ENCODE data around the gene VMAC.

The VMAC gene

DNA sequence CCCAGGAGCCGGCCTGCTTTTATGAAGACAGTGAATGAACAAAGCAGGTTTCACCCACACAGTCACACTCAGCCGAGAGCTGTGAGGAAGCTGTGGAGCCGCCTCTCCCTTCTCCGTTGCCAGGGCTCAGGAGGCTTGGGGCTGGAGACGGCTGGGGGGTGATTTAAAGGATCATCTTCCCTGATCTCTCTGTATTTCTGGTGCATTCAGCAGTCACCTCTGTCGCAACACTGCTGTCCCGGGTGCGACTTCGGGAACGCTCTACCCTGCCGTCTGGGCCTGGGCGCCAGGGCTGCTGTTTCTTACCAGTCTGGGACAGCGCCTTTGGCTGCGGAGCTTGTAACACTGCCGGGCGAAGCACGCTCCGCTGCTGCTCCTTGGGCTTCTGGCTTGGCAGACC lies 27.5 kb downstream of the VMAC start:
- no peak overlapping the region for H3K4me2 ChIP-seq (ENCODE audit: low read length)
- H3K36me3 ChIP-seq (ENCODE audit: control insufficient read depth in 1 of 2, insufficient read depth in 2 of 2, low read length in 2 of 2) = peaks cover 60 to 74% of the 10 kb centered on the region in 2 experiments
- H2BK120ac ChIP-seq (ENCODE audit: insufficient read depth, low read length, poor library complexity) = no peak overlapping the region
- no peaks in the 10 kb centered on the region for H3K79me2 ChIP-seq (ENCODE audit: control insufficient read depth, insufficient read depth, low read length, poor library complexity)
- no peak overlapping the region for H3K14ac ChIP-seq (ENCODE audit: low read length)
- H2AK5ac ChIP-seq (ENCODE audit: low read length) = no peak overlapping the region
- no peak overlapping the region for H4K91ac ChIP-seq (ENCODE audit: low read depth, low read length)
- H3K27me3 ChIP-seq (ENCODE audit: insufficient read depth, low read length) = no peaks in the 10 kb centered on the region
- H3K4ac ChIP-seq (ENCODE audit: low read depth, low read length) = no peak overlapping the region
- peaks cover 24 to 26% of the 10 kb centered on the region in 2 experiments for H3K4me1 ChIP-seq (ENCODE audit: control insufficient read depth in 1 of 2, insufficient read depth in 2 of 2, low read length in 2 of 2)
- no peak for DNase-seq
- H3K4me3 ChIP-seq (ENCODE audit: low read depth, low read length) = no peak overlapping the region
- H3K18ac ChIP-seq (ENCODE audit: low read length) = no peak overlapping the region
- H3K27ac ChIP-seq (ENCODE audit: low read depth, low read length) = no peak overlapping the region
- no peak overlapping the region for H3K23ac ChIP-seq (ENCODE audit: low read length)
- H2BK5ac ChIP-seq (ENCODE audit: low read depth, low read length, poor library complexity) = no peak overlapping the region
- peaks cover 6% of the 10 kb centered on the region for H3K79me1 ChIP-seq (ENCODE audit: low read length)
- peaks cover 4% of the 10 kb centered on the region for H3K9me3 ChIP-seq (ENCODE audit: insufficient read depth, low read depth, low read length)
- H2AFZ ChIP-seq (ENCODE audit: insufficient read depth, low read length, poor library complexity) = no peak overlapping the region
- H3K9ac ChIP-seq (ENCODE audit: low read length) = no peak overlapping the region
- WGBS (ENCODE audit: extremely low coverage, insufficient coverage, insufficient read length) = no CpG with 5 or more reads among the region's 18 CpGs
- H2BK12ac ChIP-seq (ENCODE audit: low read length) = no peak overlapping the region
- no peak overlapping the region for H4K12ac ChIP-seq (ENCODE audit: low read depth, low read length)
- no peak overlapping the region for H4K8ac ChIP-seq (ENCODE audit: low read depth, low read length)

- H2BK5ac ChIP-seq (ENCODE audit: low read depth, low read length, poor library complexity) = no peak overlapping the region
- H2BK120ac ChIP-seq (ENCODE audit: insufficient read depth, low read length, poor library complexity) = peak overlapping the region; percentile 12
- no peak overlapping the region for H3K27ac ChIP-seq (ENCODE audit: low read depth, low read length)
- H4K12ac ChIP-seq (ENCODE audit: low read depth, low read length) = no peak overlapping the region
- no CpG with 5 or more reads among the region's 21 CpGs for WGBS (ENCODE audit: extremely low coverage, insufficient coverage, insufficient read length)
- peaks cover 58 to 74% of the 10 kb centered on the region in 2 experiments for H3K36me3 ChIP-seq (ENCODE audit: control insufficient read depth in 1 of 2, insufficient read depth in 2 of 2, low read length in 2 of 2)
- no peak overlapping the region for H3K4me2 ChIP-seq (ENCODE audit: low read length)
- no peak overlapping the region for H2AFZ ChIP-seq (ENCODE audit: insufficient read depth, low read length, poor library complexity)
- no peak overlapping the region for H3K9ac ChIP-seq (ENCODE audit: low read length)
- no peak overlapping the region for H4K8ac ChIP-seq (ENCODE audit: low read depth, low read length)
- H3K4me3 ChIP-seq (ENCODE audit: low read depth, low read length) = no peak overlapping the region
- H3K27me3 ChIP-seq (ENCODE audit: insufficient read depth, low read length) = no peaks in the 10 kb centered on the region
- H4K91ac ChIP-seq (ENCODE audit: low read depth, low read length) = no peak overlapping the region
- peaks cover 4% of the 10 kb centered on the region for H3K9me3 ChIP-seq (ENCODE audit: insufficient read depth, low read depth, low read length)
- H2AK5ac ChIP-seq (ENCODE audit: low read length) = no peak overlapping the region
- H3K79me1 ChIP-seq (ENCODE audit: low read length) = peaks cover 6% of the 10 kb centered on the region
- H3K4ac ChIP-seq (ENCODE audit: low read depth, low read length) = peak overlapping the region; percentile 34
- DNase-seq = no peak
- peaks cover 24 to 26% of the 10 kb centered on the region in 2 experiments for H3K4me1 ChIP-seq (ENCODE audit: control insufficient read depth in 1 of 2, insufficient read depth in 2 of 2, low read length in 2 of 2)
- H3K14ac ChIP-seq (ENCODE audit: low read length) = peak overlapping the region; percentile 11
- peak overlapping the region; percentile 68 for H3K18ac ChIP-seq (ENCODE audit: low read length)
- no peak overlapping the region for H3K23ac ChIP-seq (ENCODE audit: low read length)
- no peaks in the 10 kb centered on the region for H3K79me2 ChIP-seq (ENCODE audit: control insufficient read depth, insufficient read depth, low read length, poor library complexity)
- no peak overlapping the region for H2BK12ac ChIP-seq (ENCODE audit: low read length)
Observed at GRCh38 chr19:5932609-5933262, 28.1 kb downstream of the VMAC start.

DNA sequence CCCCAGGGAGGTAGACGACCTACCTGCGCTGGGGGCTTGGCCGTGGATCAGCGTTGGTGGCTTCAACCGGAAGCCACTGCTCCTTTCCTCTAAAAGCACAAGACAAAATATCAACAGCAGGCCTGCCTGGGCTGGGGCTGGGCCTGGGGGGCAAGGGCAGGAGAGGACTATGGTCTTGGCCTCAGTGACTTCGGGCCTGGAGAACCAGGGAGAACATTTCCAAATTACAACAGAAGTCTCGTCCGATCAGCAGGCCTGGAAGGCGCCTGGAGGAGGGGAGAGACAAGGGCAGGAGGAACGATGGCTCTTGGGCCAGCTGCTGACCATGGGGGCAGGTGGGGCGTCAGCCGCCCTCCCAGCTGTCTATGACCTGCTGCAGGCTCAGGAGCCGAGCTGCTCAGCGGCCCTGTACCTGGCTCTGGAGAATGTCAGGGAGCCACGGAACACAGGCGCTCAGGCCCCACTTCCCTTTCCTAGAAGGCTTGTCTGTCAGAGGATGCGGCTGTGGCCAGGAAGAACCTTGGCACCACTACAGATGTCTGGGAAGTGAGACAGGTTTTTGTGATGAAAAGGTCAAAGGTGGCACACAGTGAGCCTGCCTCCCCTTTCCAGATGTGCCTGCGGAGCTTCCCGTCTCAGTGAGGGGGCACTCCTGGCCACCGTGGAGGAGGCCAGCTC lies 28.9 kb downstream of the VMAC start:
- H3K4me1 ChIP-seq (ENCODE audit: control insufficient read depth in 1 of 2, insufficient read depth in 2 of 2, low read length in 2 of 2) = peaks cover 24 to 26% of the 10 kb centered on the region in 2 experiments
- H2AFZ ChIP-seq (ENCODE audit: insufficient read depth, low read length, poor library complexity) = no peak overlapping the region
- no peak overlapping the region for H3K23ac ChIP-seq (ENCODE audit: low read length)
- no peak overlapping the region for H3K9ac ChIP-seq (ENCODE audit: low read length)
- peak overlapping the region; percentile 16 for H4K91ac ChIP-seq (ENCODE audit: low read depth, low read length)
- no peak overlapping the region for H4K8ac ChIP-seq (ENCODE audit: low read depth, low read length)
- no peaks in the 10 kb centered on the region for H3K27me3 ChIP-seq (ENCODE audit: insufficient read depth, low read length)
- no peak overlapping the region for H4K12ac ChIP-seq (ENCODE audit: low read depth, low read length)
- H3K4ac ChIP-seq (ENCODE audit: low read depth, low read length) = no peak overlapping the region
- peak overlapping the region; percentile 22 for H2BK5ac ChIP-seq (ENCODE audit: low read depth, low read length, poor library complexity)
- H3K36me3 ChIP-seq (ENCODE audit: control insufficient read depth in 1 of 2, insufficient read depth in 2 of 2, low read length in 2 of 2) = peaks cover 53 to 68% of the 10 kb centered on the region in 2 experiments
- H3K9me3 ChIP-seq (ENCODE audit: insufficient read depth, low read depth, low read length) = peaks cover 4% of the 10 kb centered on the region
- peak overlapping the region; percentile 20 for H3K27ac ChIP-seq (ENCODE audit: low read depth, low read length)
- peak overlapping the region; percentile 68 for H3K18ac ChIP-seq (ENCODE audit: low read length)
- no CpG with 5 or more reads among the region's 20 CpGs for WGBS (ENCODE audit: extremely low coverage, insufficient coverage, insufficient read length)
- no peak overlapping the region for H2AK5ac ChIP-seq (ENCODE audit: low read length)
- H3K79me1 ChIP-seq (ENCODE audit: low read length) = peaks cover 6% of the 10 kb centered on the region
- H2BK120ac ChIP-seq (ENCODE audit: insufficient read depth, low read length, poor library complexity) = peak overlapping the region; percentile 6
- no peak overlapping the region for H2BK12ac ChIP-seq (ENCODE audit: low read length)
- no peaks in the 10 kb centered on the region for H3K79me2 ChIP-seq (ENCODE audit: control insufficient read depth, insufficient read depth, low read length, poor library complexity)
- peak overlapping the region; percentile 30 for H3K4me2 ChIP-seq (ENCODE audit: low read length)
- no peak overlapping the region for H3K14ac ChIP-seq (ENCODE audit: low read length)
- DNase-seq = no peak
- H3K4me3 ChIP-seq (ENCODE audit: low read depth, low read length) = no peak overlapping the region

- H3K14ac ChIP-seq (ENCODE audit: low read length) = no peak overlapping the region
- no peak overlapping the region for H3K4me2 ChIP-seq (ENCODE audit: low read length)
- no peak overlapping the region for H2BK5ac ChIP-seq (ENCODE audit: low read depth, low read length, poor library complexity)
- H2AFZ ChIP-seq (ENCODE audit: insufficient read depth, low read length, poor library complexity) = no peak overlapping the region
- no peaks in the 10 kb centered on the region for H3K27me3 ChIP-seq (ENCODE audit: insufficient read depth, low read length)
- no peak overlapping the region for H2BK120ac ChIP-seq (ENCODE audit: insufficient read depth, low read length, poor library complexity)
- H3K27ac ChIP-seq (ENCODE audit: low read depth, low read length) = no peak overlapping the region
- H3K36me3 ChIP-seq (ENCODE audit: control insufficient read depth in 1 of 2, insufficient read depth in 2 of 2, low read length in 2 of 2) = peaks cover 49 to 65% of the 10 kb centered on the region in 2 experiments
- no peak overlapping the region for H2AK5ac ChIP-seq (ENCODE audit: low read length)
- no peak overlapping the region for H4K8ac ChIP-seq (ENCODE audit: low read depth, low read length)
- peaks cover 24 to 26% of the 10 kb centered on the region in 2 experiments for H3K4me1 ChIP-seq (ENCODE audit: control insufficient read depth in 1 of 2, insufficient read depth in 2 of 2, low read length in 2 of 2)
- H3K4ac ChIP-seq (ENCODE audit: low read depth, low read length) = no peak overlapping the region
- H3K79me2 ChIP-seq (ENCODE audit: control insufficient read depth, insufficient read depth, low read length, poor library complexity) = no peaks in the 10 kb centered on the region
- no peak overlapping the region for H3K23ac ChIP-seq (ENCODE audit: low read length)
- H2BK12ac ChIP-seq (ENCODE audit: low read length) = no peak overlapping the region
- H3K4me3 ChIP-seq (ENCODE audit: low read depth, low read length) = no peak overlapping the region
- H3K18ac ChIP-seq (ENCODE audit: low read length) = no peak overlapping the region
- H3K79me1 ChIP-seq (ENCODE audit: low read length) = peaks cover 6% of the 10 kb centered on the region
- H3K9ac ChIP-seq (ENCODE audit: low read length) = no peak overlapping the region
- no peak overlapping the region for H4K91ac ChIP-seq (ENCODE audit: low read depth, low read length)
- H4K12ac ChIP-seq (ENCODE audit: low read depth, low read length) = no peak overlapping the region
- peaks cover 4% of the 10 kb centered on the region for H3K9me3 ChIP-seq (ENCODE audit: insufficient read depth, low read depth, low read length)
- no peak for DNase-seq
- WGBS (ENCODE audit: extremely low coverage, insufficient coverage, insufficient read length) = no CpG with 5 or more reads among the region's 5 CpGs
Observed at GRCh38 chr19:5934069-5934401, 29.4 kb downstream of the VMAC start.

Measured in trophoblast cell (in vitro differentiated cells and primary cell).